Naive thymus-derived CD8-positive, alpha-beta T cell (primary cell): ENCODE measurements around the gene RBMS2. TPM values are rescaled to one million over a fixed set of nuclear protein-coding genes. Genes with fewer than 3 reads are reported as not detected.

Experiments used
- ATAC-seq, 2 donors: fragments of 150-1000 bp; cut with Tn5 transposase in 1 of 2; sonication (Bioruptor Pico), chemical (Tn5 transposase) in 1 of 2; 1 replicate in 1 of 2; 2 replicates in 1 of 2; pipeline ENCODE4 v1.10.0; 2021; ENCODE audit warnings: mild to moderate bottlenecking in 2 of 2, moderate library complexity in 2 of 2
- POLR2A ChIA-PET: fragments of 350-600 bp; sonication (Branson Sonifier 250); formaldehyde crosslinking; loops from one replicate; lab custom pipeline; 2021; ENCODE audit warnings: antibody characterized with exemption; lab: Charles Lee
- DNase-seq, 10 donors: peaks; one replicate each; pipeline versions ENCODE4 v3.0.0 to v3.0.0-alpha.2; 2020 to 2022
- H3K27ac Mint-ChIP-seq, 10 donors: one replicate each; pipeline ENCODE4 v1.8.0; 2020 to 2022; ENCODE audit warnings: mild to moderate bottlenecking in 10 of 10, mixed read lengths in 10 of 10, moderate library complexity in 4 of 10, inconsistent platforms in 1 of 10
- H3K27me3 Mint-ChIP-seq, 5 donors: one replicate each; pipeline ENCODE4 v1.8.0; 2021 to 2022; ENCODE audit warnings: mixed read lengths in 5 of 5
- H3K36me3 Mint-ChIP-seq, 3 donors: one replicate each; pipeline ENCODE4 v1.8.0; 2020 to 2022; ENCODE audit warnings: mixed read lengths in 3 of 3, mild to moderate bottlenecking in 2 of 3, inconsistent platforms in 1 of 3
- H3K4me1 Mint-ChIP-seq, 4 donors: one replicate each; pipeline ENCODE4 v1.8.0; 2021 to 2022; ENCODE audit warnings: mixed read lengths in 4 of 4
- H3K4me3 Mint-ChIP-seq, 10 donors: one replicate each; pipeline ENCODE4 v1.8.0; 2020 to 2022; ENCODE audit warnings: mild to moderate bottlenecking in 10 of 10, mixed read lengths in 10 of 10, moderate library complexity in 6 of 10, inconsistent platforms in 1 of 10
- H3K9me3 Mint-ChIP-seq, 9 donors: one replicate each; pipeline ENCODE4 v1.8.0; 2020 to 2022; ENCODE audit warnings: mixed read lengths in 9 of 9, mild to moderate bottlenecking in 3 of 9, inconsistent platforms in 1 of 9, moderate library complexity in 1 of 9
- polyA plus RNA-seq, 3 donors: library from polyadenylated mRNA; unstranded; fragments of 300-500 nt; fragmentation: Illumina TruSeq; gene quantifications; one replicate each; pipeline ENCODE4 v1.2.3, GENCODE V29; 2021
- total RNA-seq, 8 experiments: library from RNA in 2 of 8; stranded (reverse) in 2 of 8; gene quantifications; one replicate each; pipeline ENCODE4 v1.2.3 and lab custom pipeline; 2021 to 2026

RBMS2 gene
- total RNA-seq (1 to 10 TPM; 4.1 to 4.7 TPM), polyA plus RNA-seq (1 to 10 TPM; 1.2 to 6.2 (median 2.2) TPM), total RNA-seq (lab: John Stamatoyannopoulos, UW) (1.0 to 8.4 (median 4.2) reads per million in 6 experiments)

- peak; percentile 96 to 98 for ATAC-seq
- H3K36me3 Mint-ChIP-seq, result no peaks in the 10 kb centered on the region
- H3K27ac Mint-ChIP-seq, result peak within 1 kb of the TSS; percentile 77 to 99 (median 92)
- peak; percentile 22 to 73 (median 52) for DNase-seq
- H3K4me1 Mint-ChIP-seq, result peaks cover 19 to 44% (median 35%) of the 10 kb centered on the region in 4 donors
- H3K4me3 Mint-ChIP-seq, result peak within 1 kb of the TSS; percentile 84 to 98 (median 88)
- POLR2A ChIA-PET, result interaction anchor here (0.6 to 3.0 kb wide), 10 partner anchors 9 to 770 kb away, joined by 3 to 28 read pairs (median 6); partner anchors contain the start of genes ATP5F1B, BAZ2A and STAT2
- H3K27me3 Mint-ChIP-seq, result no peaks in the 10 kb centered on the region
- no peaks in the 10 kb centered on the region for H3K9me3 Mint-ChIP-seq
Measured at GRCh38 chr12:56521590-56522371, at the start of gene RBMS2. RBMS2 (plus strand) TSS chr12:56521820; CDS start chr12:56522024, 204 bp downstream.

DNA sequence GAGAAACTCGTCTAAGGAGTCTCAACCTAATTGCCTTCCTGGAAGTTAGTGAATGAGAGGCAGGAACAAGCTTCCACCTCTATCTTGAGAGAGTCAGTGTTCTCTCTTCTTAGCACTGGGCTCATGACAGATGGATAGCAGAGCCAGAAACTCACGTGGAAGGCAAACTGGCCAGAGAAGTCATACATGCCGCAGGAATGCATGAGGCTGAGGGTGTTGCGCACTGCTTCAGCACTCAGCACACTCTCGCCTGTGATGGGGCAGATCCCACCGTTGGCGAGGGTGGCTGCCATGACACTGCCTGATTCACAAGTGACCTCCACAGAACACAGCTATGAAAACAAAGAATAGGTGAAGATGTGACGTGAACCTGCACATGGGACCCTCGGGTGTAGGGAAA, 47.2 kb upstream of the RBMS2 start:
- Mint-ChIP-seq H3K27me3 (no peaks in the 10 kb centered on the region), H3K27ac (peak overlapping the region in 3 of 10 donors; percentile 38 to 44 (median 41)), H3K9me3 (no peaks in the 10 kb centered on the region), H3K4me1 (peaks cover 13 to 29% (median 20%) of the 10 kb centered on the region in 4 donors), H3K36me3 (peaks cover 0 to 15% (median 0%) of the 10 kb centered on the region in 3 donors), H3K4me3 (no peak overlapping the region)
- ATAC-seq (no peak), DNase-seq (no peak)
- POLR2A ChIA-PET, result no interaction called here

- DNase-seq, result no peak
- H3K36me3 Mint-ChIP-seq, result peaks cover 0 to 15% (median 0%) of the 10 kb centered on the region in 3 donors
- no peak overlapping the region for H3K4me3 Mint-ChIP-seq
- H3K4me1 Mint-ChIP-seq, result peaks cover 6 to 21% (median 12%) of the 10 kb centered on the region in 4 donors
- peak overlapping the region in 5 of 10 donors; percentile 36 to 81 (median 45) for H3K27ac Mint-ChIP-seq
- ATAC-seq, result no peak
- POLR2A ChIA-PET, result interaction anchor here (0.8 kb wide), 1 partner anchor 12 kb away, joined by 3 read pairs; no protein-coding TSS in a partner anchor
- no peaks in the 10 kb centered on the region for H3K27me3 Mint-ChIP-seq
- no peaks in the 10 kb centered on the region for H3K9me3 Mint-ChIP-seq
Measured at GRCh38 chr12:56476143-56476542, 45.5 kb upstream of the RBMS2 start.

DNA sequence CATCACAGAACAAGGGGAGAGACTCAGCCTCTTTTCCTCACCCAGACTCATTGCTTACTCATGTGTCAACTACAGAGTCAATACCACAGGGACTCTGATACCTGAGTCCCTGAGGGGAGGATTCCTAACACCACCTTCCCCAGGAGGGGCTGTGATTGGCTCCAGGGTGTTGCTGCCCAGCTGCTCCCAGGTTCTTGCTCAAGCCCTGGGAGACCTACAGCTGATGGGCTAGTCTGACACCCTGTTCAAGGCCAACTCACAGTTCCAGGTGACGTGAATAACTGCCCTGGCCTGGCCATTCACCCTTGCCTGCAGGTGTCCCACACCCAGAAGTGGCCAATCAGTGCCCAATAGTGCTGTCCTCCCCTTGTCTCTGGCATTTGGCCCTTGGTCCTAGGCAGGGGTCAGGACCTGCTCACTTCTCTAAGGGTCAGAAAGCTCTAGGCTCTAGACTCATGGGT, 44.6 kb upstream of the RBMS2 start:
- Mint-ChIP-seq H3K4me1 (peaks cover 2 to 12% (median 7%) of the 10 kb centered on the region in 4 donors), H3K36me3 (peaks cover 0 to 13% (median 0%) of the 10 kb centered on the region in 3 donors), H3K27ac (peak overlapping the region in 2 of 10 donors; percentile 23 to 29), H3K9me3 (no peaks in the 10 kb centered on the region), H3K4me3 (no peak overlapping the region), H3K27me3 (no peaks in the 10 kb centered on the region)
- POLR2A ChIA-PET, result interaction anchor here (0.8 to 1.3 kb wide), 2 partner anchors 8 to 13 kb away, joined by 3 read pairs; partner anchors contain the start of gene SPRYD4
- no peak for DNase-seq
- no peak for ATAC-seq

- no peak for ATAC-seq
- POLR2A ChIA-PET, result interaction anchor here (1.3 kb wide), 1 partner anchor 9 kb away, joined by 3 read pairs; the partner anchor contains the start of gene SPRYD4
- H3K27ac Mint-ChIP-seq, result peak overlapping the region in 4 of 10 donors; percentile 14 to 62 (median 26)
Measured at GRCh38 chr12:56477521-56478225, 43.9 kb upstream of the RBMS2 start.

GRCh38 chr12:56479625-56480024, 42.0 kb upstream of the RBMS2 start:
- Mint-ChIP-seq H3K9me3 (no peaks in the 10 kb centered on the region), H3K4me1 (peaks cover 0 to 10% (median 5%) of the 10 kb centered on the region in 4 donors), H3K36me3 (peaks cover 0 to 3% (median 0%) of the 10 kb centered on the region in 3 donors), H3K27me3 (no peaks in the 10 kb centered on the region), H3K4me3 (no peak overlapping the region), H3K27ac (no peak overlapping the region)
- ATAC-seq (no peak), DNase-seq (no peak)
- POLR2A ChIA-PET, result interaction anchor here (0.9 to 1.7 kb wide), 2 partner anchors 12 to 364 kb away, joined by 5 to 6 read pairs; partner anchors contain the start of gene SPRYD4

More at GRCh38 chr12:56477521-56478225, 43.9 kb upstream of the RBMS2 start:
- Mint-ChIP-seq H3K36me3 (peaks cover 0 to 13% (median 0%) of the 10 kb centered on the region in 3 donors), H3K27me3 (no peaks in the 10 kb centered on the region), H3K4me3 (peak overlapping the region in 1 of 10 donors; percentile 3), H3K4me1 (peaks cover 0 to 10% (median 7%) of the 10 kb centered on the region in 4 donors), H3K9me3 (no peaks in the 10 kb centered on the region)
- no peak for DNase-seq

- Mint-ChIP-seq H3K9me3 (no peaks in the 10 kb centered on the region), H3K4me1 (peaks cover 12 to 27% (median 20%) of the 10 kb centered on the region in 4 donors), H3K36me3 (no peaks in the 10 kb centered on the region), H3K27ac (peak overlapping the region in 1 of 10 donors; percentile 12), H3K27me3 (peaks cover 0 to 3% (median 0%) of the 10 kb centered on the region in 5 donors), H3K4me3 (no peak overlapping the region)
- DNase-seq (no peak), ATAC-seq (no peak)
- POLR2A ChIA-PET, result interaction anchor here (2.7 kb wide), 1 partner anchor 15 kb away, joined by 8 read pairs; the partner anchor contains the start of gene SPRYD4
Measured at GRCh38 chr12:56484566-56484965, 37.1 kb upstream of the RBMS2 start.

DNA sequence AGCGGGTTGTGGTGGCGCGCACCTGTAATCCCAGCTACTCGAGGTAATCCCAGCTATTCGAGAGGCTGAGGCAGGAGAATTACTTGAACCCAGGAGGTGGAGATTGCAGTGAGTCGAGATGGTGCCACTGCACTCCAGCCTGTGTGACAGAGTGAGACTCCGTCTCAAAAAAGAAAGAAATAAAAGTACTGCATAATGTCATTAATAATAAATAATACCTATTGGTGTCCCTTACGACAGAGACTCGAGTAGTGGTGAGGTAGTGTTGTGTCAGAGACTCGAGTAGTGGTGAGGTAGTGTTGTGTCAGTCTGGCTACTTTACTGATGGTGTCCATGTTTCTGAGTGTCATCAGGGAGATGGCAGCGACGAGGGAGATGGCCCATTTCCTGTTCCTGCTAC, 34.9 kb upstream of the RBMS2 start:
- Mint-ChIP-seq H3K27ac (peak overlapping the region in 2 of 10 donors; percentile 37 to 82), H3K4me3 (peak overlapping the region; percentile 88 to 95 (median 94)), H3K27me3 (peaks cover 4 to 13% (median 8%) of the 10 kb centered on the region in 5 donors), H3K36me3 (no peaks in the 10 kb centered on the region), H3K9me3 (no peaks in the 10 kb centered on the region), H3K4me1 (peaks cover 8 to 20% (median 18%) of the 10 kb centered on the region in 4 donors)
- no peak for ATAC-seq
- POLR2A ChIA-PET, result no interaction called here
- no peak for DNase-seq

GRCh38 chr12:56487448-56488040, 34.1 kb upstream of the RBMS2 start:
- peak in 8 of 10 donors; percentile 8 to 65 (median 24) for DNase-seq
- POLR2A ChIA-PET, result interaction anchor here (0.5 to 1.9 kb wide), 7 partner anchors 15 to 230 kb away, joined by 3 to 6 read pairs (median 4); partner anchors contain the start of genes ANKRD52 and IL23A
- Mint-ChIP-seq H3K9me3 (no peaks in the 10 kb centered on the region), H3K4me3 (peak overlapping the region; percentile 88 to 95 (median 94)), H3K36me3 (no peaks in the 10 kb centered on the region), H3K27ac (peak overlapping the region; percentile 66 to 94 (median 87)), H3K4me1 (peaks cover 8 to 20% (median 18%) of the 10 kb centered on the region in 4 donors), H3K27me3 (peaks cover 4 to 15% (median 9%) of the 10 kb centered on the region in 5 donors)
- ATAC-seq, result peak; percentile 26 to 41

GRCh38 chr12:56488041-56488955, 33.3 kb upstream of the RBMS2 start, which contains the start of gene GLS2:
GLS2 (minus strand) TSS chr12:56488161; CDS start chr12:56488118, 43 bp downstream.
- ATAC-seq (peak; percentile 94 to 97), DNase-seq (peak; percentile 56 to 89 (median 75))
- Mint-ChIP-seq H3K27me3 (peaks cover 4 to 18% (median 9%) of the 10 kb centered on the region in 5 donors), H3K9me3 (no peaks in the 10 kb centered on the region), H3K4me1 (peaks cover 8 to 20% (median 18%) of the 10 kb centered on the region in 4 donors), H3K4me3 (peak within 1 kb of the TSS; percentile 88 to 95 (median 94)), H3K27ac (peak within 1 kb of the TSS; percentile 66 to 94 (median 89)), H3K36me3 (no peaks in the 10 kb centered on the region)
- POLR2A ChIA-PET, result interaction anchor here (0.5 to 1.9 kb wide), 14 partner anchors 16 to 591 kb away, joined by 3 to 9 read pairs (median 3); partner anchors contain the start of genes ANKRD52, IL23A and PAN2
